ENCODE data around the gene RND1.
"Not testable (repeated sequence)": the region's sequence is repeated elsewhere in the genome, so short reads cannot be mapped to it uniquely, and the experiment has no call there.

RND1 gene

GRCh38 chr12:48865281-48866051 lies at the start of gene RND1:
Gene RND1, minus strand, starts transcription at chr12:48865870. Its CDS starts 103 bp downstream, at chr12:48865767.
- DNase-seq (ENCODE audit: low read depth in 2 of 2): peak; percentile 65 to 72

- DNase-seq (ENCODE audit: low read depth in 2 of 2): no peak
Measured at GRCh38 chr12:48910196-48910595, 44.5 kb upstream of the RND1 start.

GRCh38 chr12:48909698-48910097 lies 44.0 kb upstream of the RND1 start:
- not testable (repeated sequence) for DNase-seq (ENCODE audit: low read depth in 2 of 2)

- DNase-seq (ENCODE audit: low read depth in 2 of 2): no peak
Measured at GRCh38 chr12:48907245-48907644, 41.6 kb upstream of the RND1 start.

GRCh38 chr12:48903982-48904411 lies 38.3 kb upstream of the RND1 start:
- DNase-seq (ENCODE audit: low read depth in 2 of 2): peak; percentile 57 to 61

GRCh38 chr12:48903363-48903981 lies 37.8 kb upstream of the RND1 start:
- no peak for DNase-seq (ENCODE audit: low read depth in 2 of 2)

GRCh38 chr12:48901278-48901677 lies 35.6 kb upstream of the RND1 start:
- DNase-seq (ENCODE audit: low read depth in 2 of 2): no peak

- no peak for DNase-seq (ENCODE audit: low read depth in 2 of 2)
Measured at GRCh38 chr12:48899651-48900050, 34.0 kb upstream of the RND1 start.

GRCh38 chr12:48894271-48894670 lies 28.6 kb upstream of the RND1 start:
- DNase-seq (ENCODE audit: low read depth in 2 of 2): no peak

- DNase-seq (ENCODE audit: low read depth in 2 of 2): peak in 1 of 2 experiments; percentile 32
Measured at GRCh38 chr12:48890657-48891418, 25.2 kb upstream of the RND1 start.

- DNase-seq (ENCODE audit: low read depth in 2 of 2): no peak
Measured at GRCh38 chr12:48889679-48890078, 24.0 kb upstream of the RND1 start.

- DNase-seq (ENCODE audit: low read depth in 2 of 2): no peak
Measured at GRCh38 chr12:48883305-48884161, 17.9 kb upstream of the RND1 start.

GRCh38 chr12:48882972-48883304 lies 17.3 kb upstream of the RND1 start:
- no peak for DNase-seq (ENCODE audit: low read depth in 2 of 2)

GRCh38 chr12:48882315-48882687 lies 16.6 kb upstream of the RND1 start:
- no peak for DNase-seq (ENCODE audit: low read depth in 2 of 2)

GRCh38 chr12:48881686-48882314 lies 16.1 kb upstream of the RND1 start:
- DNase-seq (ENCODE audit: low read depth in 2 of 2): no peak

- no peak for DNase-seq (ENCODE audit: low read depth in 2 of 2)
Measured at GRCh38 chr12:48880647-48881046, 15.0 kb upstream of the RND1 start.

- DNase-seq (ENCODE audit: low read depth in 2 of 2): no peak
Measured at GRCh38 chr12:48878548-48878947, 12.9 kb upstream of the RND1 start.

- DNase-seq (ENCODE audit: low read depth in 2 of 2): no peak
Measured at GRCh38 chr12:48875944-48876515, 10.4 kb upstream of the RND1 start.

- DNase-seq (ENCODE audit: low read depth in 2 of 2): not testable (repeated sequence)
Measured at GRCh38 chr12:48873534-48873933, 7.9 kb upstream of the RND1 start.

- no peak for DNase-seq (ENCODE audit: low read depth in 2 of 2)
Measured at GRCh38 chr12:48873096-48873495, 7.4 kb upstream of the RND1 start.

- no peak for DNase-seq (ENCODE audit: low read depth in 2 of 2)
Measured at GRCh38 chr12:48869191-48869590, 3.5 kb upstream of the RND1 start.
